Epithelial cell of proximal tubule (primary cell): ENCODE measurements around the gene BABAM2. TPM values are rescaled to one million over a fixed set of nuclear protein-coding genes. Genes with fewer than 3 reads are reported as not detected.
A peak's percentile ranks its signal among the peaks of the same experiment; 100 is the strongest.
"Not testable (repeated sequence)": the region's sequence is repeated elsewhere in the genome, so short reads cannot be mapped to it uniquely, and the experiment has no call there.

Experiments
- DNase-seq: peaks from one replicate; pipeline ENCODE4 v3.0.0-alpha.2; 2011; ENCODE audit warnings: low read depth
- H3K4me3 ChIP-seq: 2 replicates; pipeline ENCODE4 v1.5.1; 2011; ENCODE audit warnings: low read depth, mild to moderate bottlenecking, low read length
- total RNA-seq: library from RNA; depleted of rRNA; stranded (reverse); fragments of >200 nt; gene quantifications from 2 replicates; pipeline ENCODE4 v1.2.3, GENCODE V29; 2015
- TF ChIP-seq, protein P1 (sequence below): conservative IDR thresholded peaks from 2 replicates; pipeline ENCODE4 v1.5.1; 2012; ENCODE audit warnings: low read depth, mild to moderate bottlenecking, low read length

The BABAM2 gene
- total RNA-seq, 1 donor from 2014 or later = 23.6 TPM

DNA sequence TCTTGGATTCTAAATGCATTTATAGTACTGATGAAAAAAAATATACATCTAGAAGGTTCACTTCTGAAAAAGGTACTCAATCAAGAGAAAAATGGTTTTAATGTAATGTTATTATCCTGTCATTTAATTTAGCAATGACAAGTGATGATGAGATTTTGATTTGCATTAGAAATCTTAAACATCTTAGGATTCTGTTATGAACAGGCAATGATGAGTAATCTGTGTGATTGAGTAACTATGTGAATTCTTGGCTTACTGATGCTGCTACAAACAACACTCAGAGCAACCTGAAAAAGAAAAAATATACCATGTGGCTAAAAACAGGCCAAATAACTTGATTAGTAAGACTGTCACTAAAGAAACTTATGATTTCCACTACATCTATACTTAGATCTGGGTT is 30.4 kb upstream of the BABAM2 start:
- TF ChIP-seq, protein P1, sequence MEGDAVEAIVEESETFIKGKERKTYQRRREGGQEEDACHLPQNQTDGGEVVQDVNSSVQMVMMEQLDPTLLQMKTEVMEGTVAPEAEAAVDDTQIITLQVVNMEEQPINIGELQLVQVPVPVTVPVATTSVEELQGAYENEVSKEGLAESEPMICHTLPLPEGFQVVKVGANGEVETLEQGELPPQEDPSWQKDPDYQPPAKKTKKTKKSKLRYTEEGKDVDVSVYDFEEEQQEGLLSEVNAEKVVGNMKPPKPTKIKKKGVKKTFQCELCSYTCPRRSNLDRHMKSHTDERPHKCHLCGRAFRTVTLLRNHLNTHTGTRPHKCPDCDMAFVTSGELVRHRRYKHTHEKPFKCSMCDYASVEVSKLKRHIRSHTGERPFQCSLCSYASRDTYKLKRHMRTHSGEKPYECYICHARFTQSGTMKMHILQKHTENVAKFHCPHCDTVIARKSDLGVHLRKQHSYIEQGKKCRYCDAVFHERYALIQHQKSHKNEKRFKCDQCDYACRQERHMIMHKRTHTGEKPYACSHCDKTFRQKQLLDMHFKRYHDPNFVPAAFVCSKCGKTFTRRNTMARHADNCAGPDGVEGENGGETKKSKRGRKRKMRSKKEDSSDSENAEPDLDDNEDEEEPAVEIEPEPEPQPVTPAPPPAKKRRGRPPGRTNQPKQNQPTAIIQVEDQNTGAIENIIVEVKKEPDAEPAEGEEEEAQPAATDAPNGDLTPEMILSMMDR = no peak
- H3K4me3 ChIP-seq = no peak overlapping the region
- peak; percentile 74 for DNase-seq

DNA sequence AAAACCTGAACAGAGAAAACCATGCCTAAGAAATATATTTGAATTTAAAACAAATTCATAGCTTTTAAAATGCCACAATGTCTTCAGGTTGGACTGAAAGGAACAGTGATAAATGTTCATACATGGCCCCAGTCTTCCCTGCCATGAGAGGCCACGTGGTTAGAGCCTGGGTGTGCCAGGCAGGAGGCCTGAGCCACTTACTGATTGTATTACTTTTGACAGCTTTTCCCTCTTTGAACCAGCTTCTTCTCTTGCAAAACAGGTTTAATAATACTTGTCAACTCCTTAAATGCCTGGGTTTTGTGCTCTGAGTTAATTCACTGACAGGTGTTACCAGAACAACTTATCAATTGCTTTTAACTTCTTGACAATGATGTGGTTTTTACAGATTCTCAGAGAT is 27.4 kb upstream of the BABAM2 start:
- DNase-seq = no peak
- TF ChIP-seq, protein P1 = no peak
- no peak overlapping the region for H3K4me3 ChIP-seq

DNA sequence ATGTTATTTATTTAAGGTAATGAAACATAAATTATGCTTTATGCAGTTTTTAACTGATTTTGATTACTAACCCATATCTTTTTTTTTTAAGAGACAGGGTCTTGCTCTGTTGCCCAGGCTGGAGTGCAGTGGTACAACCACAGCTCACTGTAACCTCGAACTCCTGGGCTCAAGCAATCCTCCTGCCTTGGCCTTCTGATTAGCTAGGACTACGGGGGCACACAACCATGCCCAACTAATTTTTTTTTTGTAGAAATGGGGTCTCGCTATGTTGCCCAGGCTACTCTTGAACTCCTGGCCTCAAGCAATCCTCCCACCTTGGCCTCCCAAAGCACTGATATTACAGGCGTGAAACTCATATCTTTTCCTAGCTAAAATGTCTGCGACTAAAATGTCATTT is 26.6 kb upstream of the BABAM2 start:
- not testable (repeated sequence) for DNase-seq, H3K4me3 ChIP-seq

DNA sequence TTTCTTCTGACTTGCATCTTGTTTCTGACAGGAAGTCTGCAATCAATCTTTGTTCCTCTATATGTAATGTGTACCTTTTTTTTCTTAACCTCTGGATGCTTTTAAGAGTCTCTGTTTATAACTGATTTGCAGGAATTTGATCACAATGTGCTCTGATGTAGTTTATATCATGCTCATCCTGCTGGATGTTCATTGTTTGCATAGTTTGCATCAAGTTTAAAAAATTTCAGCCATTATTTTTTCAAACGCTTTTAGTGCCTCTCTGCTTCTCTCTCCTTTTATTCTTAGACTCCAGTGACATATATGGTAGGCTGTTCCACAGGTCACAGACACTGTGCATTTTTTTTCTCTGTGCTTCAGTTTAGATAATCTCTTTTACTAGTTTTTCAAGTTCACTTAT is 24.3 kb upstream of the BABAM2 start:
- H3K4me3 ChIP-seq = no peak overlapping the region
- no peak for DNase-seq
- TF ChIP-seq, protein P1 = no peak

DNA sequence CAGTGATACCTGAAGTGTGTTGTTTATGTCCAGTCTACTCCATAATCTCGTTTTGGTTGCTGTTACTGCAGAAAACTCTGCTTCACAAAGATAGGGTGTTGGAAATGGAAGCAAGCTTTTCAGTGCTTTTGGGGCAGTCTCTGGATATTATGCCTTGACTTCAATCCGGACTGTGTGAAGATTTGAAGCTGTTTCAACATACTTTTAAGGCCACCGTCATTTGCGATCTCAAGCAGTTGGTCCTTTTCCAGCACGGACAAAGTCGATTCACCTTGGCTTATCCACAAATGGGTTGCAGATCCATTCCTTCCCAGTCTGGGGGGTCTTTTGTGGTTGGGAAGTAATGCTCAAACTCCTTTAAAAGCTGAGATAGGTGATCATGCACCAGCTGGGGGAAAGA is 20.8 kb upstream of the BABAM2 start:
- no peak overlapping the region for H3K4me3 ChIP-seq
- DNase-seq = no peak
- TF ChIP-seq, protein P1 = no peak

DNA sequence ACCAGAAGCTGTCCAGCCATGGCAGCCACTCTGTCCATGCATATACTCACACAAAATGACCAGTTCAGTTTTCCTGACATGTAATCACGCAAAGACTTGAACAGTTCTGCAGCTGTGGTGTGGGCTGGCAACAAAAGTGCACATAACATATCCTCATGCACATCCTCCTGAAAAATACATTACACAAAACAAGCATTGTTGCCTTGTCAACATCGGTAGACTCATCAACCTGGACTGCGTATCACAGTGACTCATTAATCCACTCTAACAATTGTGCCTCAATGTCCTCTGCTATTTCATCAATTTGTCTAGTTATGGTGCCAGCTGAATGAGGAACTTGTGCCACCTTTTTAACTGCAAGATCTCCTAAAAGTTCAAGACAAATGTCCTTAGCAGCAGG is 19.8 kb upstream of the BABAM2 start:
- DNase-seq = no peak
- H3K4me3 ChIP-seq = no peak overlapping the region

DNA sequence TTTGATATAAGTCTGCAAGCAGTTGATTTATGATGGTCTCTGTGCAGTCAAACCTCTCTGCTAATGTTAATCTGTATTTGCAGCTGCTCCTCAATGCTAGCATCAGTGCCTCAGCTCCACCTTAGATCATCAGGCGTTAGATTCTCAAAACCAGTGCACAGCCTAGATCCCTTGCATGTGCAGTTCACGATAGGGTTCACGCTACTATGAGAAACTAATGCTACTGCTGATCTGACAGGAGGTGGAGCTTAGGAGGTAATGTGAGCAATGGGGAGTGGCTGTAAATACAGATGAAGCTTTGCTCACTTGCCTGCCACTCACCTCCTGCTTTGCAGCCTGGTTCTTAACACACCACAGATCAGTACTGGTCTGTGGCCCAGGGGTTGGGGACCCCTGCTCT is 18.7 kb upstream of the BABAM2 start:
- H3K4me3 ChIP-seq = no peak overlapping the region
- TF ChIP-seq, protein P1 = no peak
- DNase-seq = no peak

More for the DNA sequence above, 19.8 kb upstream of the BABAM2 start:
- TF ChIP-seq, protein P1 = no peak

DNA sequence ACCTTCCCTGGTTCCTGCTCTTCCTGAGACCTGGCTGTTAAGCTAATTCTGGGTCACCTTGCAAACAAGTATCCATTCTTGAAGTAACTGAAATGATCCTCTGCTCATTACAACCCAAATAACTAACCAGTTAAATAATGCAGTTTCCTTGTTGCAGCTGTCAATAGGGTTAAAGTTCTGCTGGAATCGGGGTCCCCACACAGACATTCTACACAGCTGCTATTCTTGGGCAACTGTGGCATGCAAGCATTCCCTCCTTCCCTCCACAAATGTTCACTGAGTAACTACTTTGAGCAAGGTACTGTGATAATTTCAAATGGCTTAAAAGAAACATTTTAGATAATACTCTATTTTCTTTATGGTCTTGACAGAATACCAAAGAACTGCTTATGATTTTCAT is 17.4 kb upstream of the BABAM2 start:
- no peak overlapping the region for H3K4me3 ChIP-seq
- TF ChIP-seq, protein P1 = no peak
- no peak for DNase-seq
